ENCODE results near the gene PRRC2B.

- TF ChIP-seq, protein P1, sequence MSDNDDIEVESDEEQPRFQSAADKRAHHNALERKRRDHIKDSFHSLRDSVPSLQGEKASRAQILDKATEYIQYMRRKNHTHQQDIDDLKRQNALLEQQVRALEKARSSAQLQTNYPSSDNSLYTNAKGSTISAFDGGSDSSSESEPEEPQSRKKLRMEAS (IDR thresholded peaks at IDR 0.05), result no peak
- no peak for TF ChIP-seq GABPA (IDR thresholded peaks at IDR 0.05; ENCODE audit: borderline replicate concordance, insufficient read depth, low read length)
Observed at GRCh38 chr9:131457746-131458145, 63.9 kb downstream of the PRRC2B start.

Measured in H1 (cell line).